Gastrocnemius medialis (tissue), 4 donors: ENCODE measurements around the gene ENTHD1. TPM values are rescaled to one million over a fixed set of nuclear protein-coding genes. Genes with fewer than 3 reads are reported as not detected.
"Not testable (repeated sequence)": the region's sequence is repeated elsewhere in the genome, so short reads cannot be mapped to it uniquely, and the experiment has no call there.

Experiments
- ATAC-seq, 2 donors: fragments of 150-250 bp; one replicate each; pipeline ENCODE4 v1.9.1; 2016
- DNase-seq, 2 donors: peaks; one replicate each; pipeline ENCODE4 v3.0.0-alpha.2; 2019
- H3K27ac ChIP-seq, 4 donors: fragments of 200-600 bp; sonication (generic); 1 replicate in 1 of 4; 2 replicates in 3 of 4; pipeline ENCODE4 v1.5.1; 2016 to 2018; ENCODE audit warnings: mild to moderate bottlenecking in 2 of 4, moderate library complexity in 1 of 4
- H3K27me3 ChIP-seq, 3 donors: fragments of 200-600 bp; sonication (generic) in 2 of 3; 1 replicate in 1 of 3; 2 replicates in 2 of 3; pipeline versions ENCODE4 v1.5.1 to v1.6.0; 2016 to 2019; ENCODE audit warnings: mild to moderate bottlenecking in 1 of 3, moderate library complexity in 1 of 3
- H3K36me3 ChIP-seq, 2 donors: fragments of 200-600 bp; sonication (generic) in 1 of 2; one replicate each; pipeline ENCODE4 v1.5.1; 2017 to 2018
- H3K4me1 ChIP-seq, 2 donors: fragments of 200-600 bp; sonication (generic) in 1 of 2; one replicate each; pipeline ENCODE4 v1.5.1; 2016 to 2017; ENCODE audit warnings: mild to moderate bottlenecking in 2 of 2
- H3K4me3 ChIP-seq, 4 donors: fragments of 200-600 bp; sonication (generic) in 3 of 4; 1 replicate in 1 of 4; 2 replicates in 3 of 4; pipeline ENCODE4 v1.5.1; 2016 to 2019; ENCODE audit warnings: mild to moderate bottlenecking in 2 of 4
- H3K9me3 ChIP-seq, 3 donors: fragments of 200-600 bp; sonication (generic) in 2 of 3; 1 replicate in 1 of 3; 2 replicates in 2 of 3; pipeline ENCODE4 v1.5.1; 2016 to 2019
- CTCF ChIP-seq, 5 experiments: fragments of 450-650 bp in 3 of 5; fragments of 200-600 bp in 2 of 5; sonication (generic) in 2 of 5; IDR thresholded peaks in 4 of 5; conservative IDR thresholded peaks in 1 of 5; 1 replicate in 4 of 5; 2 replicates in 1 of 5; pipeline ENCODE4 v1.5.1; 2016 to 2019; ENCODE audit warnings: antibody characterized with exemption in 5 of 5, mild to moderate bottlenecking in 3 of 5, moderate library complexity in 3 of 5
- POLR2A ChIP-seq, 2 donors: fragments of 450-650 bp; IDR thresholded peaks; one replicate each; pipeline ENCODE4 v1.6.1; 2017; ENCODE audit warnings: antibody characterized with exemption in 2 of 2, mild to moderate bottlenecking in 2 of 2, moderate library complexity in 2 of 2
- in situ Hi-C, 4 donors: fragments of 200-750 bp; cut with MboI; loops; one replicate each; pipeline versions ENCODE4 v1.15.0 to v1.8.0; 2017; ENCODE audit warnings: low sequenced_read_pairs in 4 of 4
- intact Hi-C: fragments of 100-400 bp; cut with DNase I; formaldehyde crosslinking; loops from one replicate; pipeline ENCODE4 v1.15.1; 2023; ENCODE audit warnings: low total_unique reads
- total RNA-seq, 4 donors: library from RNA; depleted of rRNA; stranded (reverse); fragments of >200 nt; gene quantifications; one replicate each; pipeline versions ENCODE4 v1.1.0 to v1.2.3, GENCODE V29; 2016

Gene ENTHD1
- total RNA-seq, 4 donors from 2014 or later: not detected

GRCh38 chr22:39896313-39896996 lies 2.9 kb upstream of the ENTHD1 start:
- Histone ChIP-seq H3K4me3 (no peak overlapping the region), H3K4me1 (no peaks in the 10 kb centered on the region), H3K36me3 (no peaks in the 10 kb centered on the region), H3K27ac (no peak overlapping the region), H3K27me3 (peaks cover 0 to 6% (median 0%) of the 10 kb centered on the region in 3 donors), H3K9me3 (no peaks in the 10 kb centered on the region)
- no peak for DNase-seq
- TF ChIP-seq POLR2A (IDR thresholded peaks at IDR 0.05) (no peak), CTCF (IDR thresholded peaks at IDR 0.05 in 4 of 5, conservative IDR thresholded peaks at IDR 0.05 in 1 of 5) (no peak)
- ATAC-seq: no peak
- in situ Hi-C loops (no loop called here), intact Hi-C loops (no loop called here)

GRCh38 chr22:39895682-39896081 lies 2.1 kb upstream of the ENTHD1 start:
- DNase-seq (no peak), ATAC-seq (no peak)
- H3K27me3 ChIP-seq: peaks cover 0 to 6% (median under 1%) of the 10 kb centered on the region in 3 donors
- H3K4me3 ChIP-seq: no peak overlapping the region
- no peaks in the 10 kb centered on the region for H3K9me3 ChIP-seq
- intact Hi-C loops: no loop called here
- no peaks in the 10 kb centered on the region for H3K36me3 ChIP-seq
- in situ Hi-C loops: no loop called here
- no peak overlapping the region for H3K27ac ChIP-seq
- no peaks in the 10 kb centered on the region for H3K4me1 ChIP-seq
- TF ChIP-seq POLR2A (IDR thresholded peaks at IDR 0.05) (no peak), CTCF (IDR thresholded peaks at IDR 0.05 in 4 of 5, conservative IDR thresholded peaks at IDR 0.05 in 1 of 5) (no peak)

GRCh38 chr22:39894554-39895092 lies 1.1 kb upstream of the ENTHD1 start:
- no peaks in the 10 kb centered on the region for H3K9me3 ChIP-seq
- H3K36me3 ChIP-seq: no peaks in the 10 kb centered on the region
- H3K27ac ChIP-seq: no peak overlapping the region
- DNase-seq: no peak
- H3K27me3 ChIP-seq: peaks cover 0 to 6% (median 2%) of the 10 kb centered on the region in 3 donors
- intact Hi-C loops (no loop called here), in situ Hi-C loops (no loop called here)
- no peaks in the 10 kb centered on the region for H3K4me1 ChIP-seq
- no peak for TF ChIP-seq CTCF (IDR thresholded peaks at IDR 0.05 in 4 of 5, conservative IDR thresholded peaks at IDR 0.05 in 1 of 5)
- no peak for ATAC-seq
- H3K4me3 ChIP-seq: no peak overlapping the region

GRCh38 chr22:39889924-39890323 lies 3.6 kb downstream of the ENTHD1 start:
- peaks cover 0 to 16% (median 12%) of the 10 kb centered on the region in 3 donors for H3K27me3 ChIP-seq
- DNase-seq, H3K36me3 ChIP-seq, ATAC-seq, H3K4me1 ChIP-seq, H3K27ac ChIP-seq, in situ Hi-C loops, intact Hi-C loops, H3K4me3 ChIP-seq, H3K9me3 ChIP-seq: not testable (repeated sequence)

GRCh38 chr22:39883057-39883456 lies 10.5 kb downstream of the ENTHD1 start:
- TF ChIP-seq POLR2A (IDR thresholded peaks at IDR 0.05) (no peak), CTCF (IDR thresholded peaks at IDR 0.05 in 4 of 5, conservative IDR thresholded peaks at IDR 0.05 in 1 of 5) (no peak)
- H3K27ac ChIP-seq: no peak overlapping the region
- no peak overlapping the region for H3K4me3 ChIP-seq
- peaks cover 5 to 11% (median 9%) of the 10 kb centered on the region in 3 donors for H3K27me3 ChIP-seq
- no peaks in the 10 kb centered on the region for H3K36me3 ChIP-seq
- H3K9me3 ChIP-seq: no peaks in the 10 kb centered on the region
- in situ Hi-C loops: no loop called here
- no peaks in the 10 kb centered on the region for H3K4me1 ChIP-seq
- intact Hi-C loops: no loop called here
- no peak for DNase-seq
- no peak for ATAC-seq
